HG02610 (cell line): ENCODE measurements around the gene NFATC4.
"Not testable (repeated sequence)": the region's sequence is repeated elsewhere in the genome, so short reads cannot be mapped to it uniquely, and the experiment has no call there.

Source experiments
- ATAC-seq: cut with Tn5 transposase; IDR thresholded peaks from one replicate; pipeline ENCODE4 v1.9.1; 2021; ENCODE audit warnings: mild to moderate bottlenecking, moderate library complexity; ENCODE audit not compliant: unreplicated experiment

Gene NFATC4

DNA sequence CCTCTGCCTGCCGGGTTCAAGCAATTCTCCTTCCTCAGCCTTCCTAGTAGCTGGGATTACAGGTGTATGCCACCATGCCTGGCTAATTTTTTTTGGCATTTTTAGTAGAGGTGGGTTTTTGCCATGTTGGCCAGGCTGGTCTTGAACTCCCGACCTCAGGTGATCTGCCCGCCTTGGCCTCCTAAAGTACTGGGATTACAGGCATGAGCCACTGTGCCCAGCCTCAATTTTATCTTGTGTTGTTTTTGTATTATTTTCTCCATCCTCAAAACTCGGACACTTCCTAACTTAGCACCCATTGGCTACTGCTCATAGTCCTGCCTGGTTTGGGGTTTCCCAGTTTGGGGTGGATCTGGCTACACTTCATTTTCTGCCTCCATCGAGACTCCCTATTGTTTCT is 19.6 kb downstream of the NFATC4 start:
- ATAC-seq: not testable (repeated sequence)

DNA sequence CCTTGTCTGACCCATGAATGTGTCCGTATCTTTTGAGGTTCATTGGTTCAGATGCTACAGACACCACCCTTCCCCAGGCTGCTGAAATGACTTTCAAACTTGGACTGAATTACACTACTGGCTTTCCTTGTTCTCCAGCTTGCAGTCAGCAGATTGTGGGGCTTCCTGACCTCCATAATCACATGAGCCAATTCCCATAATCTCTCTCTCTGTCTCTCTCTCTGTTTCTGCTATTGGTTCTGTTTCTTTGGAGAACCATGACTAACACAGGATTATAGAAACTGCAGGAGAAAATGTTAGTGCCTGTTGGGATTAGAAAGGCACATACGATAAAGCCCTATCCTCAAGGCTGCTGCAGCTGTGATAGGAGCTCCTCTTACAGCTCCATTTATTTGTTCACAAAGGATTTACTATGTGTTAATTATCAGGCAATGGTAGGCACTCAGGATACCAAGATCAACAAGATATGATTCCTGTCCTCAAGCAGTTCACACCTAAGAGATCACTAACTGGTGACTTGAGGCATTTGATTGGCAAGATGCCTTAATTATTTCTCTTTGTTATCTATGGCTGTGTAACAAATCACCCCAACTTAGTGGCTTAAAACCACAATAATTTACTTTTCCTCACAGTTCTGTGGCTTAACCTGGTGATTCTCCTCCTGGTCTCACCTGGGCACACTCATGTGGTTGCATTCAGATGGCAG is 20.6 kb downstream of the NFATC4 start:
- no peak for ATAC-seq

DNA sequence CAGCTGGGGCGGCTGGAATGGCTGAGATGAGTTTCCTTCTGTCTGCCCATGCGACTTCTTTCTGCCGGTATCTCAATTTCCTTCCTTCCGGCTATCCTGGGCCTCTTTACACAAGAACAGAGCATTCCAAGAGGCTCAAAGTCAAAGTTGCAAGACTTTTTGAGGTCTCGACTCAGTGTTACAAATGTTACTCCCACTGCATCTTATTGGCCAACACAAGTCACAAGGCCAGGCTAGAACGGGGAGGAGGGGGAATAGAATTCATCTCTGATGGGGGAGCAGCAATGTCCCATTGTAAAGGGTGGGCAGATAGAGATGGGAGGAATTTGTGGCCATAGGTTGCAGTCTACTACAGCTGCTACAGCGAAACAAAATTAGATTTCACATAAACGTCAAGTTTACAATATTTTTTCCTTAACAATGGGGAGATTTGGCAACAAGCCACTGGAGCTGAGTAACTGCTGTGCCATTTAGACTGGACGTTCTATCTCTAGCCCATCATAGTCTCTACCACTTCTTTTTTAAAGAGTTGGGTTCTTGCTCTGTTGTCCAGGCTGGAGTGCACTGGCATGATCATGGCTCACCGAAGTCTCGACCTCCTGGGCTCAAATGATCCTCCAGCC is 21.4 kb downstream of the NFATC4 start:
- no peak for ATAC-seq

DNA sequence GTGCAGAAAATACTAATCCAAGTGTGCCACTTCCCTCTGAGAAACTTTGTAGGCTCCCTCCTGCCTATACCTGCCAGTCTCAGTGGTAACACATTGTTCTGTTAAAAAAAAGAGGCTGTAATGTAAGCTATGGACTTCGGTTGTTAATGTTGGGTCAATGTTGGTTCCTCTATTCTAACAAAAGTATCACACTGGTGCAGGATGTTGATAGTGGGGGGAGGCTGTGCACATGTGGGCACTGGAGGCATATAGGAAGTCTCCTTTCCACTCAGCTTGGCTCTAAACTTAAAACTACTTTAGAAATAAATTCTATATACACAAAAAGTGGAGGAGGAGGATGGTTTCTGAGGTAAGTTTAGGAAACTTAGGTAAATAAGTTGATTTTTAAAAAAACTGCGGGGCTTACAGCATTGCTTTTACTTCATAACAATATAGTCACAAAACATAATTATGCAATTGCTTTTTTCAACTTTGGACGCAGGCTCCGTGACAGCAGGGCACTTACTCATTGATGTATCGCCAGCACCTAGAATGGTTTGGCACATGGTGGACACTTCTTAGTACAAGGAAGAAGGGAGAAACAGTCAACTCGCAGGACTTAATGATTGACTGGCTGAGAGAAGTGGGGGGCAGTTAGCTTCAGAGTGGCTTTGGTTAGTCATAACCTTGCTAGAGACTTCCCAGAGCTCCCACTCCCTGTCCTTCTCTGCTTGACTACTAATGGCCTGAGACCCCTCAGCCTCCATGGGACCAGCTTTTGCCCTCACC is 22.9 kb downstream of the NFATC4 start:
- no peak for ATAC-seq

DNA sequence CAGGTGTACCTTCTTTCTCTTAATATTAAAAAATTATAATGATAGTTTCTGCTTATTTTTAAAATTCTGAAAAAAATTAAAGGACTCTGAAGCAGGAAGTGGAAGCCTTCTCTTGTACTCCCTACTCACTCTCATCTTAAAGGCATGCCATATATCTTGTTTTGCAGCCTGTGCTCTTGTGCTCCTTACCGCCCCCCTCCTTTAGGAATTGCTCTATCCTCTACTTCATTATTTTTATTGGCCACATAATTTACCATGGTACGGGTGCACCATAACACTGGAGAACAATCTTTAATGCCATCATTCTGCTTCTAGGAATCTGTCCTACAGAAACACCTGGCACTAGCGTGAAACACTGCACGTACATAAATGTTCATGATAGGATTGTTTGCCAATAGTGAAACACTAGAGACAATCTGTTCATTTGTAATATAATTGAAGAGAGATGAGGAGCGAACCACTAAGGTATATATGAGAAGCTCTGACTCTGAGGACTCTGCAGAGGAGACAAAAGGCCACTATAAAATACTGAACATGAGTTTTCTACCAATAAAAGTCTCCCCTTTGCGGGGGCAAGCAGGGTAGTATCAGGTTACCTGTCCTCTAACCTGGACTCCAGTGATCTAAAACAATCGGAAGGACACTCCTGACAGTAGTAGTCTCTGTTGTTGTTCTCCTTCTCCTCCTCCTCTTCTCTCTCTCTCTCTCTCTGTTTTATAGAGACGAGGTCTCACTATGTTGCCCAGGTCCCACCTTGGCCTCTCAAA is 24.5 kb downstream of the NFATC4 start:
- ATAC-seq: no peak

DNA sequence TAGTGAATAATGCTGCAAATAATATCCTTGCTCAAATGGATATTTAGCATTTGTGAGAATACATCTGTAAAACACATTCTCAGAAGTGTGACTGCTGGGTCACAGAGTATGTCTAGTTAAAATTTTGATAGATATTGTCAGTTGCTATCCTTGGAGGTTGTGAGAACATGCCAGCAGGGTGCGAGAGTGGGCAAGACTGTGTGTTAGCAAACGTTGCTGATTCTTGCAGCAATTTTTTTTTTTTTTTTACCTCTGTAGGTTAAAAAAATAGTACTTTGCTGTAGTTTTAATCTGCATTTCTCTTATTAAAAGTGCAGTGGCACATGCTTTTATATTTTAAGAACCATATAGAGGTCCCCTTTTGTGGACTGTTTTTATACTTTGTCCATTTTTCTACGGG is 26.3 kb downstream of the NFATC4 start:
- no peak for ATAC-seq

DNA sequence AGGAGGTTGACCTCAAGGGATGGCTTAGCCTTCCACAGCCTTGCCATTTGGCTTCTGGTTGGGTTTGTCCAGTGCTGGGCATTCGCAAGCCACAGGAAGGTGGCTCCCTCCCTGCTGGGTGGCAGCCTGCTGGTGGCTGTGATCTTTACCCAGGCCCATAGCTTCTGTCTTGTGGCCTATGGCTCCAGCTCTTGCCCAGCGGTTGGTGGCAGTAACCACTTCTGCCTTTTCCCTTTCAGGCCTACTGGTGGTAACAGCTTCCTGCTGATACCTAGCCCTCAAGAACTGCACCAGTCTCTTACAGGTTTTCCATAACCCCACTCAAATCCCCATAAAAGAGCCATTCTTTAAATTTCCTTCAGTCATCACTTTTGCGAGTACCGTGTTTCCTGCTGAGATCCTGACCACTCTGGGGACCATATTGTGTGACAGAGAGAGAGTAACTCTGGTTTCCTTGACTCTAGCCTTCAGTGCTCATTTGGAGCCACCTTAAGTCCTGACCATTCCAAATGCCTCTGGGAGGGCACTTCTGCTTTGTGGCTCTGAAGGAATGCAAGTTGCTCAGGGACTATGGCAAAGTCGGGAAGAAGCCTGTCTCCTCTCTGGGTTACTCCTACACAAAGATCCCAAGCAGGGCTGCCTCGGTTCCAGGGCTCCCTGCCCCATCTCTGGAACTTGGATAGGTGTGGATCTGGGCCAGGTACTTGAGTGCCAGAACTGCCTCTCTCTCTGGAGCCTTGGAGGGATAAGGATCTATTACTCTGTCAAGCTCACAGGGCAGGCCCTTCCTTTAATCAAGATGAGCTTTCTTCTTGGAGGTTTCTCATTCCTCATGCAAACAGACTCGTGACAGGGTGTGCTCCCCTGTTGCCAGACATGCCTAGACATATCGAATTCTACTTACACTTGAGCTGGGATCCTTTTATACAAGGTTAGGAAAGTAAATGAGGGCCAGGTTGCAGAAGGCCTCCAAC is 27.9 kb downstream of the NFATC4 start:
- ATAC-seq: no peak

DNA sequence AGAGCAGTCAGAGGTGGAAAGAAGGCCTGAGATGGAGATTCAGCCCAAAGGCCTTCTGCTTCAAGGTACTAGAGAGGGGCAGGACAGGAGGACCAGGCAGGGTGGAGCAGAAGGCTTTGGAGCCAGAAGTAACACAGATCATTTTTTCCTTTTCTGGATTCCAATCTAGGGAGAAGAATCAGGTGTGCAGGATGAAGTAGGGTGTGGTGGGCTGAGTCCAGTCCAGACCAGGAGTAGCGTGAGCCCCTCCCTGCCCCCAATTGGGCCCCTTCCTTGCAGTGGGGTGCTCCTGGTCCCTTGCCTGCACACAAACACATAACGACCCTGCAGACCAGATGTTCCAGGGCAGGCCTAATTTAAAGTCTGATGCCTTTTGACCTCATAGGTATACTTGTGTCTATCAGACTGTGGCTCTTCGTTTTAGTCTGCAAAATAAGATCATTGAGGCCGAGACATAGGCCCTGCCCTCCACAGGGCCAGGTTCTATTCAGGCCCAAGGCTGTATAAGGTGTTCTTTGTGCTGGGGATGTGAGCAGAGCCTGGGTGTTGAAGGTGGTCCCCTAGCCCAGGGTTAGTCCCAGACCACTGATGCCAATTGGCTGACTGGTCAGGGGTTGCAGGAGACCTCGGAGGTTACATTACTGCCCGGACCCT is 29.8 kb downstream of the NFATC4 start:
- no peak for ATAC-seq

DNA sequence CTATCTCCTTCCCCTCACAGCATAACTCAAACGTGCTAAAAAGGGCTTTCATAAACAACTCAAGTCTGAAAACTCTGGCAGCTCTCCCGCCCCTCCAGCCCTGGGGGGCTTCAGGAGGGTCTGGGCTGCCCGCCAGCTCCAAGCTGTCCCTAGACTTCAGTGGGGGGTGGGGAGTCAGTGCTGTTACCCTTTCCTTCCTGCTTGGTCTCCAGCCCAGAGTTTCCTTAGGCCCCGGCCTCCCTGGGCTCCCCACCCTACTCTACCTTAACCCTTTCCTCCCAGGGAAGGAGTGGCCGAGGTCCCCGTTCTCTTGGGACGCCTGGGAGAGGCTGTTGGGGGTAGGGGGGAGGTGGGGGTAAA is 30.3 kb downstream of the NFATC4 start:
- no peak for ATAC-seq

DNA sequence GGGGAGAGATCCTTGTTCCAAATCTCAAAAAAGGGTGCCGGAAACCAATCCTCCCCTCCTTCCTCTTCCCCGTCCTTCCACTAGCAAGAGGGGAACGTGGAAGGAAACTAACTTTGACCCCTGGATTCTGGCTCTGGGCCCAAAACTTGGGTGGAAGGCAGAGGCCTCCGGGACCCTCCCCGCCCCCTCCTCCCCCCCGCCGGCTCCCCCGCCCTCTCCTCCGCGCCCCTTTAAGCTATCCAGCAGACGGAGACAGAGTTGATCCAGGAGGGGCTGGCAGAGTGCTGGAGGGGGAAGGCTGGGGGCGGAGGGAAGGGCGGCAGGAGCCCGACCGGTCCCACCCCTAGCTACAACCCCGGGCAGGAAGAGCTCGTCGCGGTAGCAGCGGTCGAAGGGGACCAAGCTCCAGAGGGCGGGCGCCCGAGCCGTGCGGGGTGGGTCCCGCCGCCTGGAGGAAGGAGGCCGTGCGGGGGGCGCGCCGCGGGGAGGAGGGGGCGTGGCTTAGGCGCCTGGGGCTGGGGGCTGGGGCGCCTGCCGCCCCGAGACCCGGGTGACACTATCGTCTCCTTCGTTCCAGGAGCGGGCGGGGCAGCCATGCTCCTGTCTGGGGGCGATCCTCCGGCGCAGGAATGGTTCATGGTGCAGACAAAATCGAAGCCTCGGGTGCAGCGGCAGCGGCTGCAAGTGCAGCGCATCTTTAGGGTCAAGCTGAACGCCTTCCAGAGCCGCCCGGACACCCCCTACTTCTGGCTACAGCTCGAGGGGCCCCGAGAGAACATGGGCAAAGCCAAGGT is 30.9 kb downstream of the NFATC4 start, which contains the start of gene NYNRIN:
NYNRIN (plus strand) TSS at position 351 of the 794 bp plus-strand sequence; CDS start at position 595, 244 bp downstream.
- ATAC-seq: no peak

DNA sequence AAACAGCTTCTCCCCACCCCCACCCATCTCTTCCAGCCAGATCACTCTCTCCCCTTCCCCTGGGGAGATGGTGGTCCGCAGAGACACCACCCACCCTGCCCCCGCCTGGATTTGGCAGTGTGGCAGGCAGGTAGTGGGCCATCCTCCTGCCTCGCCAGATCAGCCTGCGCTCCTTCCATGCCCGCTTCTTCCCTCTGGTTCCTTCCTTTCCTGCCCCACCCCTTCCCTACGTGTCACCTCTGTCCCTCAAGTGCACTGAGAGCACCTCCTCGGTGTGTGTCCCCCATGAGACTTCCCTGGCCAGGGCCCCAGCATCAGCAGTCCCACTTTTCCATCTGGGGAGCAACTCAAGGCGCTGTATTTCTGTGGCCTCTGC is 31.5 kb downstream of the NFATC4 start:
- ATAC-seq: no peak

DNA sequence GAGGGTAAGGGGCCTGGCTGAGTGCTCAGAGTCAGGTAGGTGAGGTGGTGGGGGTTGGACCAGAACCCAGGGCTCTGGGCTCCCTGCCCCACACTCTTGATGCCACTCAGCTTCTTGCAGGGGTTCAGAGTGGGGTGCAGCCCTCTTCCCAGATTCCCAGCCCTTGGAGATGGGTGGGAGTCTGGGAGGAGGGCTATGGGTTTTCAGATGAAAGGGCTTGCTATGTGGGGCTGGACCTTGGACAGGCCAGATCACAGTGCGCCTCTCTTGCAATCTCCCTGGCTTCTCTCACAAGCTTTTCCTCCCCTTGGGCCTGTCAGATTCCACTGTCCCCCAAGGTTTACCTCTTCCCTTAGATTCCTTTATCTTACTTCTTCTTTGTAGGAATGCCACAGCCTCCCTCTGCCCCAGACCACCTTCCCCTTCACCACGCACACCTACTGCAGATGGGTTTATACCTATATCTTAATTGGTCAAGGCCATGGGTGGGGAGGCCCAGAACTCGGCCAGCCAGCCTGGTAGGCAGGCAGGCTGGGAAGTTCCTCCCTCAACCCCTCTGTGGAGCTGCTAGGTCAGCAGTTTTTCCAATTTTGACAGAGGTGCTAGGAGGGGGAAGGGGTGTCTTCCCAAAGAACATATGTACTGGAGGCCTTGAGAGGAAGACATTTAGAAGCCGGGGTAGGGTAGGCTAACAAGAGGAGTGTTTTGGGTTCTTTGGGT is 32.2 kb downstream of the NFATC4 start:
- ATAC-seq: no peak

DNA sequence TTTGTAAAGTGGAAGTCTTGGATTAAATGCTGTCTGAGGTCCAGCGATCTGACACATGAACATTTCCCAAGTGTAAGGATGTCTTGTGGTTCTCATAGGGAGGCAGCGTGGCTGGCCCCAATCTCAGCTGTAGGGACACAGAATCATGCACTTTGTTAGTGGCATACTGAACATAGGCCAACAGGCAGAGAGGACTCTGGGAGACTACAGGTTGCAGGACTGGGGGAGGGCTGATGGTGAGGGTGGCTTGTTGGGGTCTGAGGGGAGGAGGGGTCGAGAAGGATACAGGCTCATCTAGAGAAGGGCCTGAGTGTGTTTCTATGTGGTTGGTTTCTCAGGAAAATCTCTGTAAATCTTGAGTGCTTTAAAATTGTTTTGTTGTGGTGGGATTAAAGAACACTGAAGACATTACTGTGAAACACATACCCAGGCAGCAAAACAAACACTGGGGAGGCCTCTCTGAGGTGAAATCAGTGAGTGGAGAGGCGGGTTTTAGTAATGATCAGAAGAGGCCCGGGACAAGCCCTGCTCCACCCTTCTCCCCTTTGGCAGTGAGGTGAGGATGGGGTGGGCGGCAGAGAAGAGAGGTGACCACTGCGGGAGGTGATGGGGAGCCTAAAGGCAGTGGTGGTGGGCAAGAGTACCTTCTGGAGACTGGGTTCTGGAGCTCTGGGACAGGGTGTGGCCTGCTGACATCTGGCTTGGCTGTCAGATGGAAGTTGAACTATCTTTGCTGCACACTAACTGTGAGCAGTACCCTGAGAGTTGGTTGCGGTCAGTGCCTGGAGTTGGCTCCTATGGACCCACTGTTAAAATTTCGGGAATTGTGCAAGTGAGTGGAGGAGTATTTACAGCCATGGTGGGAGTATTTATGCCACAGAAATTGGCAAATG is 34.1 kb downstream of the NFATC4 start:
- ATAC-seq: no peak

DNA sequence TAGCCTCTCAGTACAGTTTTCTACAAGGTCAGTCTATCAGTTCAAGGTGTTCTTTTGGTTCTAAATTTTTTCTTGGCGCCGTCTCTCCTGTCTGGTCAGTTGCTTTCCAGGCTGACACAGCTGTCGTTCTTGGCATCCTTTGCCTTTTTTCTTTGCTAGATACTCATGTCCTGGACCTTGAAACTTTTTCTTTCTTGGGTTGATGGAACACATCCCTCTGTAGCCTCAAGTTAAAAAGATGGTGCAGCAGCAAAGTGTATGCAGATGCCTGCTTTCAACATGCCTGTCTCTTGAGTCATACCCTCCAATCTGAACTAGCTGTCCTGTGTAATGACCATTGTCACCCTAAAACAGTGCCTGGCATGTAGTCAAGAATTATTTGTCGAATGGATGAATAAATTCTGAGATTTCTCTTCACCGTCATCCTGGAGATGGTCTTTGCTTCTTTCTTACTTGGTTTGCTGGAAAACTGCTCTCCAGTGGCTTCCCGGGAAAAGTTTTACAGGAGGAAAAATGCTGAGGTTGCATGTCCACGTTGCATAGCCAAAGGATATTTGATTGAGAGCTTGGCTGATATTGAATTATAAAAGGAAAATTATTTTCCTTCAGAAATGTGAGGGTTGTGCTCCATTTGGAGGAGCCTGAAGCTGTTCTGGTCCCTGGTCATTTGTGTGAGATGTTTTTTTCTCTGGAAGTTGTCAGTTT is 35.5 kb downstream of the NFATC4 start:
- ATAC-seq: no peak

DNA sequence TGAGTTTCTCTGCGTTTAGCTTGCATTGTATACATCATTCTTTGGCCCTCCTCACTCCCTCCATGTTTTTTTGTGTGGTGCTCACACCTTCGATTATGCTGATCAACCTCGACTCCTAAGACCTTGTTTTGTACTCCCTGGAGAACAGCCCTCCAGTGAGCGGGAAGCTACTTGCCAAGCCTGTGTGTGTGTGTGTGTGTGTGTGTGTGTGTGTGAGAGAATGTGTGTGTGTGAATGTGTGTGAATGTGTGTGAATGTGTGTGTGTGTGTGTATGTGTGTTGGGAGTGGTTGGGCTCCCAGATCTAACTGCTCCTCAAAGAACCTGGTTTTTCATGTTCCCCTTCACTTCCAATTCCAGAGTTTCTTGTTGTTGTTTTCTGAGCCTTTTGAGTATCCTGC is 36.8 kb downstream of the NFATC4 start:
- ATAC-seq: no peak

DNA sequence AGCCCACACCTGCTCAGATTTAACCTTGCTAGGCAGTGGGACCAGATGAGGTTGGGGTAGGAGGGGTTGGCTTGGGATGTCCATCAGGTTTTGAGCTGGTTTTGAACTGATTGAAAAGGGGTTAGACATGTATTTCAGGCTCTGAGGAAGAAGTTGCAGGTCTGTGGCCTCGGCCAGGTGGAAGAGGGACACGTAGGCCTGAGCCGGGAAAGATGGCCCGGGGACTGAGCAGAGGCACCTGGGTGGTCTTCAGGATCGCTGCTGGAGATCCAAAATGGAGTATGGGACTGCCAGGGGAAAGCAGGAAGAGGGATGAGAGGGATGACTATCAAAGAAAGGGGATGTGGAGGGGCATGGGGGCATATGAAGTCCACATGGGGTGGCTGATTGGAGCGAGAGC is 38.4 kb downstream of the NFATC4 start:
- ATAC-seq: no peak
